DMS53 (cell line): ENCODE data around the gene FLRT1.
A peak's percentile ranks its signal among the peaks of the same experiment; 100 is the strongest.

ENCODE experiments used
- DNase-seq: peaks from one replicate; lab custom pipeline; 2025; lab: John Stamatoyannopoulos, UW

Gene FLRT1, protein sequence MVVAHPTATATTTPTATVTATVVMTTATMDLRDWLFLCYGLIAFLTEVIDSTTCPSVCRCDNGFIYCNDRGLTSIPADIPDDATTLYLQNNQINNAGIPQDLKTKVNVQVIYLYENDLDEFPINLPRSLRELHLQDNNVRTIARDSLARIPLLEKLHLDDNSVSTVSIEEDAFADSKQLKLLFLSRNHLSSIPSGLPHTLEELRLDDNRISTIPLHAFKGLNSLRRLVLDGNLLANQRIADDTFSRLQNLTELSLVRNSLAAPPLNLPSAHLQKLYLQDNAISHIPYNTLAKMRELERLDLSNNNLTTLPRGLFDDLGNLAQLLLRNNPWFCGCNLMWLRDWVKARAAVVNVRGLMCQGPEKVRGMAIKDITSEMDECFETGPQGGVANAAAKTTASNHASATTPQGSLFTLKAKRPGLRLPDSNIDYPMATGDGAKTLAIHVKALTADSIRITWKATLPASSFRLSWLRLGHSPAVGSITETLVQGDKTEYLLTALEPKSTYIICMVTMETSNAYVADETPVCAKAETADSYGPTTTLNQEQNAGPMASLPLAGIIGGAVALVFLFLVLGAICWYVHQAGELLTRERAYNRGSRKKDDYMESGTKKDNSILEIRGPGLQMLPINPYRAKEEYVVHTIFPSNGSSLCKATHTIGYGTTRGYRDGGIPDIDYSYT

GRCh38 chr11:64035576-64035975, at the start of gene FLRT1:
Gene FLRT1, plus strand, starts transcription at chr11:64035931. Its CDS starts 80,337 bp downstream, at chr11:64116268.
- peak; percentile 26 for DNase-seq

DNA sequence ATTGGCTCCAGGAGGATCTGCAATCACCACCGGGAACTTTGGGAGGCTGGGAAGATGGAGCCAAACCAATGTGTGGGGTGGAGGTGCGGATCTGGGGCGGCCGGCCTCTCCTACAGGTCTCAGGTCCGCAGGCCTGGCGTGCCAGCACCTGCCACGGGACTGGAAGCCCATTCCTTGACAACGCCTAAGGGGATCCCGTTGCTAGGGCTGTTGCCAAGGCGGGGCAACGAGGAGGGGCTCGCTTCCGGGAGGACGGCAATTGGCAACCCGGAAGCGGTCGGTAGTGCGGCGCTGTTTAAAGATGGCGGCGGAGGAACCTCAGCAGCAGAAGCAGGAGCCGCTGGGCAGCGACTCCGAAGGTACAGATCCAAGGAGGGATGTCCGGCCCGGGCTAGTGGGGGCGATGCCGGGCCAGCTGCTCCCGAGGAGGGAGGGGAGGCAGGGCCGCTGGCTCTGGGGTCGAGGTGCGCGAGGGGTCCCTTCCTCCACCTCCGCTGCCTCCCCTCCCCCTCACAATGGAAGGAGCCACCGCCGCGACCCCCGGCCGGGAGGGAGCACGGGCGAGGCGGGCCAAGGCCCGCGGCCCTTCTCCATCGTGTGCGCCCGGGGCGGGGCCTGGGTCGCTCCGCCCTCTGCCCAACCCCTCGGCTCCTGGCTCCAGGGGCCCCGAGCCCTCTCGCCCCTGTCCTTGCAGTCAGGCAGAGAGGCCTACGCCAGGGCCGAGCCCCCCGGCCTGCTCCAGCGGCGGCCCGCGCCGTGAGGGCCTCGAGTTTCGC, 49.4 kb upstream of the FLRT1 start, which contains the start of gene OTUB1:
Gene OTUB1, plus strand, starts transcription at position 283 of the 776 bp plus-strand sequence. Its CDS starts 19 bp downstream, at position 302.
- peak; percentile 99 for DNase-seq

- no peak for DNase-seq
Observed at GRCh38 chr11:63986932-63987513, 48.7 kb upstream of the FLRT1 start.

GRCh38 chr11:63991558-63991957, 44.2 kb upstream of the FLRT1 start:
- no peak for DNase-seq

DNA sequence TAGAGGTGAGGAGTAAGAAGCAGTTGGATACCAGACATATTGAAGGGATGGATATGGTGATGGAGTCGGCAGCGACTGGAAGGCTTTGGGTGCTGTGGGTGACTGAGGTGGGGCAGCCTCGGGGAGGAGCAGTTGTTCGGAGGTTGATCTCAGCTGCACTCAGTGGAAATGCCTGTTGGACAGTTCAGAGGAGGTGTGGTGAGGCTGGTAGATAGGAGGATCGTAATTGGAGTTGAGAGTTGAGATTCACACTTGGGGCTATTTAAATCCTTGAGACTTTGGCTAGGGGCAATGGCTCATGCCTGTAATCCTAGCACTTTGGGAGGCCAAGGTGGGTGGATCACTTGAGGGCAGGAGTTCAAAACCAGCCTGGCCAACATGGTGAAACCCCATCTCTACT, 42.6 kb upstream of the FLRT1 start:
- DNase-seq: no peak

GRCh38 chr11:63993993-63994392, 41.7 kb upstream of the FLRT1 start:
- no peak for DNase-seq

DNA sequence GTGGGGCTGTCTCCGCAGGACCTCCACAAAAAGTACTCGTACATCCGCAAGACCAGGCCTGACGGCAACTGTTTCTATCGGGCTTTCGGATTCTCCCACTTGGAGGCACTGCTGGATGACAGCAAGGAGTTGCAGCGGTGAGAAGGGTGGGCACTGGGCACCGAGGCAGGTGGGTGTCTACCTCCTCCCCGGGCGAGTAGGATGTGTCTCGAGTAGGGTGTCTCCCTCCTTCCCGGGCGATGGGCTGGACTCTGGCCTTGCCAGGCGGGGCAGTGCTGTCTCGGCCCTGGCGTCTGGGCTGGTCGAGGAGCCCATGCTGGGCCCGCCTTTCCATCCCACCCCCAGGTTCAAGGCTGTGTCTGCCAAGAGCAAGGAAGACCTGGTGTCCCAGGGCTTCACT, 39.2 kb upstream of the FLRT1 start:
- no peak for DNase-seq

DNA sequence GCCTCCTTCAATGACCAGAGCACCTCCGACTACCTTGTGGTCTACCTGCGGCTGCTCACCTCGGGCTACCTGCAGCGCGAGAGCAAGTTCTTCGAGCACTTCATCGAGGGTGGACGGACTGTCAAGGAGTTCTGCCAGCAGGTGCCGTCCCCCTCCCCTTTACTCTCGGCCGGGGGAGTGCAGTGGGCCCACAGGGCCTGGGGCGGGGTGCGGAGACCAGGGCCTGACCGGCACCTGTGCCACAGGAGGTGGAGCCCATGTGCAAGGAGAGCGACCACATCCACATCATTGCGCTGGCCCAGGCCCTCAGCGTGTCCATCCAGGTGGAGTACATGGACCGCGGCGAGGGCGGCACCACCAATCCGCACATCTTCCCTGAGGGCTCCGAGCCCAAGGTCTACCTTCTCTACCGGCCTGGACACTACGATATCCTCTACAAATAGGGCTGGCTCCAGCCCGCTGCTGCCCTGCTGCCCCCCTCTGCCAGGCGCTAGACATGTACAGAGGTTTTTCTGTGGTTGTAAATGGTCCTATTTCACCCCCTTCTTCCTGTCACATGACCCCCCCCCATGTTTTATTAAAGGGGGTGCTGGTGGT, 38.5 kb upstream of the FLRT1 start:
- DNase-seq: no peak

DNA sequence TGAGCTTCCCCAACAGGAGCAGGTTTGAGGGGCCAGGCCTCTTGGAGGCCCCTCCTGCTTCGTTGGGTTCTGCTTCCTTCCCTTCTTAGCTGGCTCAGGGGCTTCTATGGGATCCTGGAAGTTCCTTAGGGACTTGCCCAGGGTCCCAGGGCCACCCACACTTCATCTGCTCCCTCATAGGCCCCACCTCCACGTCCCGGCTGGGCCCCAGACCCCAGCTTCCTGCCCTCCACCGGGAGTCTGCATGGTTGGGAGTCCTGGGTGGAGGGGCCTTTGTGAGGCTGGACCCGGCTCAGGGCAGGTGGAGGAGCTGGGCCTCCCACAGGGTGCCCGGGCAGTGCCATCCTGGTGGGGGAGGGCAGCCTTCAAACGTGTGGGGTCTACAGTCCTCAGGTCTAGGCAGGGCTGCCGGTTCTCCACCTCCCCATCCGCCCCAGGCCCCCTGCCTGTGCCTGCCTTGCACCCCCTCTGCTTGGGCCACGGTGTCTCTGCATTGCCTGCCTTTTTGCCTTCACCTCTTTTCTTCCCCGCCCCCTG, 37.9 kb upstream of the FLRT1 start:
- no peak for DNase-seq

GRCh38 chr11:63998558-63999348, 37.0 kb upstream of the FLRT1 start:
- no peak for DNase-seq

DNA sequence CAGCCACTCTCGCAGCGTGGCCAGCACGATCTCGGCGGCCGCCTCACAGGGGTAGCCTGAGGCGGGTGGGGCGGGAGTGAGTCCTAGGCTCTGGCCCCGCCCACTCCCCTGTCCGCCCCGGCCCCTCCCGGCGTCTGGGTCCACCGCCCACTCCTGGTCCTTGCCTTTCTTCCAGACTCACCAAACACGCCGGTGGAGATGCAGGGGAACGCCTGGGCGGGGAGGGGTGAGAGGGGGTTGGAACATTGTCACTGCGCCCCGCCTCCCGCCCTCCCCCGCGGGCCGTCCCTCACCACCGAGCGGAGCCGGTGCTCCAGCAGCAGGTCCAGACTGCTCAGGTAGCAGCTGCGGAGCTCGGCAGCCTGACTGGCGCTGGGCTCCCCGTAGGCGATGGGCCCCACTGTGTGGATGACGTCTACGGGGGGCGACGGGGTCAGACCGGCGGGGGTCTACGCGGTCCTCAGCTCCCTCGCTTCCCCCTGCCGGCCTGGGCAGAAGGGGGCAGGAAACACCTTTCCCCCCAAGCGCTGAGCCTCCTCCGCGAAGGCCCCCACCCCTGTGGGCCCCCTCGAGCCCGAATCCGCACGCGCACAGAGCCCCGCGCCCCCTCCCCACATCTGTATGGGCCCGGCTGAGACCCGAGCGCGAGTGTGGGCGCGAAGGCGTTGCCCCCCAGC, 36.2 kb upstream of the FLRT1 start:
- no peak for DNase-seq

- no peak for DNase-seq
Observed at GRCh38 chr11:64000026-64000739, 35.5 kb upstream of the FLRT1 start.

GRCh38 chr11:64000740-64001483, 34.8 kb upstream of the FLRT1 start:
- no peak for DNase-seq

DNA sequence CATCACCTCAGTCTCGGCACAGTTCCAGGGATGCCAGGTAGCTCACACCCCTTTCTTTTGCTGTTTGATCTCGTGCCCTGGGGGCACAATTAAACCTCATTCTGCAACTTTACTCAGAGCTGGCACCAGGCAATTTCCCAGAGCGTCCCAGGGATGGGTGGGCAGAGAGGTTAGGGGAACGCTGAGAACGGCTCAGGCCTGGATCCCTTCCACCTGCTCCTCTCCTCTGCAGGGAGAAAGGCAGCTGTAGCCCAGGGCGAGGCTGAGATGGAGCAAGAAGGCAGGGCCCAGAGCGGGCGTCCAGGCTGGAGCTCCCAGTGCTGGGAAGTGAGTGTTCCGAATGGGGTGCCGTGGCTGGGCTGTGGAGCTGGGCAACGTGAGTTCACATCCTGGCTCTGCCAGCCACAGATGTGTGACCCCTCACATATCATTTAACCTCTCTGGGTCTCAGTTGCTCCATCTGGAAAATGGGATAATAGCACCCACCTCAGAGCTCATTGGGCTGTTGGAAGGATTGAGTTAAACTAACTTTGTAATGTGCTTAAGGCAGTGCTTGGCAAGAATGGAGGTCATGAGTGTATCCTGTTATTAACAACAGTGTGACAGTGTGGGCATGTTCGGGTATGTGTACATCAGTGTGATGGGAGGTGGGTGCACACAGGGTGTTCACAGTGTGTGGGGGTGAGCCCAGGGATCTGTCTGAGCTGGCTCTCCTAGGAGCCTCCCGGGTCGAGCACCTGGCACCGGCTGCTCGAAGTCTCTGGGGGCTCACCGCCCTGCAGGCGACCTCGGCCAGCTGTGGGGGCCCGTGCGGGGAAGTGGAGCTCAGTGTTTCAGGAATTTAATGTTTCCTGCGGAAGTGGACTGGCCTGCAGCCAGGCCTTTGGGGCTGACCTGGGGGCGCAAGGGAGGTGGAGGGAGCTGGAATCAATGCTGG, 34.0 kb upstream of the FLRT1 start:
- DNase-seq: no peak

GRCh38 chr11:64003807-64004589, 31.7 kb upstream of the FLRT1 start:
- DNase-seq: peak; percentile 51

DNA sequence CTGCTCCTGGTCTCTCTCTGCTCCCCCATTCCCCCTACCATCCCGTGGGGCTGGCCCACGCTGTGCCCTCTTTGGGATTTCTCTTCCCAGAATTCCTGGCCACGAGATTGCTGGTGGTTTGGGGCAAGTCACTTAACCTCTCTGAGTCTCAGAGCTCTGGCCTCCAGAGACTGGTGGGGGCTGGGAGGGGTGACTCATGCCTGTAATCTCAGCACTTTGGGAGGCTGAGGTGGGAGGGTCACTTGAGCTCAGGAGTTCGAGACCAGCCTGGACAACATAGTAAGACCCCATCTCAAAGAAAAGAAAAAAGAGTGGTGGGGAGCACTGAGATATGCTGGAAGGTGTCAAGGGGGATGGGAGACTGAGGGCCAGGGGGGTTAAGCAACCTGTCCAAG, 31.1 kb upstream of the FLRT1 start:
- no peak for DNase-seq

DNA sequence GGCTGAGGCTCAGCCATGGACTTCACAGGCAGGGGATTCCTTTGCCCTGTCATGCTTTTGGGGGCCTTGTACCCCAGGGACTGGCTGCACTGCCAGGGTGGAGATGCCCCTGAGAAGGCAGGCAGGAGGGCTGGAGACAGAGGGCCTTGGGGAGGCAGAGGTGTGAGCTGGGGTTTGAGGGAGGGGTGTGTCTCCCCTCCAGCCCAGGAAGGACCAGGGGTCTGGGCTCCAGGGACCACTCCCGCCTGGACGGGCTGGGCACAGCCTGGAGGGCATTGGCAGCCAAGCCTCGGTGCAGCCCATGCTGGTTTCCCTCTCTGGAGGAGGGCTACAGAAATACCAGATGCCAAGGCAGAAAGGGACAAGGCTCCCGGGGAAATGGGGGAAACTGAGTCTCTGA, 30.0 kb upstream of the FLRT1 start:
- DNase-seq: no peak
